HL-60 (cell line): ENCODE data around the gene ZNF436.
A peak's percentile ranks its signal among the peaks of the same experiment; 100 is the strongest.

Source experiments
- DNase-seq, 2 experiments: peaks; one replicate each; pipeline ENCODE4 v3.0.0-alpha.2; 2010 to 2020; ENCODE audit warnings: low read depth in 1 of 2, low spot score in 1 of 2
- H3K27ac ChIP-seq: fragments of 250-450 bp; sonication (Bioruptor Pico); replicated peaks from 2 replicates; pipeline ENCODE4 v1.5.1; 2020; ENCODE audit warnings: mild to moderate bottlenecking, moderate library complexity
- H3K27me3 ChIP-seq: fragments of 250-450 bp; sonication (Bioruptor Pico); 2 replicates; pipeline ENCODE4 v1.5.1; 2021; ENCODE audit warnings: mild to moderate bottlenecking, moderate library complexity; ENCODE audit not compliant: insufficient read depth, poor library complexity, severe bottlenecking
- H3K4me3 ChIP-seq: replicated peaks from 2 replicates; pipeline ENCODE4 v1.5.1; 2011; ENCODE audit warnings: mild to moderate bottlenecking, control low read depth, low read length; ENCODE audit not compliant: insufficient read depth
- CTCF ChIP-seq: IDR thresholded peaks from one replicate; pipeline ENCODE4 v1.5.1; 2011; ENCODE audit warnings: low read length, control low read depth, inconsistent platforms; ENCODE audit not compliant: insufficient read depth
- GABPA ChIP-seq: IDR thresholded peaks from 2 replicates; pipeline ENCODE4 v1.6.1; 2012; ENCODE audit warnings: low read depth
- POLR2AphosphoS5 ChIP-seq: IDR thresholded peaks from 2 replicates; pipeline ENCODE4 v1.6.1; 2012; ENCODE audit warnings: low read depth
- REST ChIP-seq: IDR thresholded peaks from 2 replicates; pipeline ENCODE4 v1.6.1; 2012; ENCODE audit warnings: low read depth; ENCODE audit not compliant: insufficient replicate concordance
- SPI1 ChIP-seq: IDR thresholded peaks from 2 replicates; pipeline ENCODE4 v1.6.1; 2012; ENCODE audit warnings: low read depth, mild to moderate bottlenecking, borderline replicate concordance

Gene ZNF436

GRCh38 chr1:23343221-23344110, 26.2 kb downstream of the ZNF436 start:
- Histone ChIP-seq H3K27ac (peak overlapping the region; percentile 95), H3K27me3 (no peaks in the 10 kb centered on the region), H3K4me3 (peak overlapping the region; percentile 68)
- TF ChIP-seq POLR2AphosphoS5 (no peak; the same call in 1 of the 2 replicates), GABPA (no peak), CTCF (no peak), REST (no peak), SPI1 (no peak)
- peak in 1 of 2 experiments; percentile 51 for DNase-seq

- Histone ChIP-seq H3K27ac (peak overlapping the region; percentile 95), H3K27me3 (no peaks in the 10 kb centered on the region), H3K4me3 (peak overlapping the region; percentile 68)
- TF ChIP-seq GABPA, result no peak
- TF ChIP-seq REST, result no peak
- no peak for TF ChIP-seq POLR2AphosphoS5
- no peak for TF ChIP-seq SPI1
- no peak for TF ChIP-seq CTCF
- no peak for DNase-seq
Observed at GRCh38 chr1:23341931-23342692, 27.5 kb downstream of the ZNF436 start.

- no peak for TF ChIP-seq REST
- H3K27ac ChIP-seq, result no peak overlapping the region
- DNase-seq, result no peak
- H3K27me3 ChIP-seq, result no peaks in the 10 kb centered on the region
- H3K4me3 ChIP-seq, result no peak overlapping the region
Observed at GRCh38 chr1:23339632-23340031, 30.0 kb downstream of the ZNF436 start.
